Inferior parietal cortex (tissue), 1 donor: ENCODE measurements around the gene PLCB1.

Source experiments
- DNase-seq: peaks from one replicate; pipeline ENCODE4 v3.0.0-alpha.2; 2016; ENCODE audit errors: extremely low spot score

Gene PLCB1

DNA sequence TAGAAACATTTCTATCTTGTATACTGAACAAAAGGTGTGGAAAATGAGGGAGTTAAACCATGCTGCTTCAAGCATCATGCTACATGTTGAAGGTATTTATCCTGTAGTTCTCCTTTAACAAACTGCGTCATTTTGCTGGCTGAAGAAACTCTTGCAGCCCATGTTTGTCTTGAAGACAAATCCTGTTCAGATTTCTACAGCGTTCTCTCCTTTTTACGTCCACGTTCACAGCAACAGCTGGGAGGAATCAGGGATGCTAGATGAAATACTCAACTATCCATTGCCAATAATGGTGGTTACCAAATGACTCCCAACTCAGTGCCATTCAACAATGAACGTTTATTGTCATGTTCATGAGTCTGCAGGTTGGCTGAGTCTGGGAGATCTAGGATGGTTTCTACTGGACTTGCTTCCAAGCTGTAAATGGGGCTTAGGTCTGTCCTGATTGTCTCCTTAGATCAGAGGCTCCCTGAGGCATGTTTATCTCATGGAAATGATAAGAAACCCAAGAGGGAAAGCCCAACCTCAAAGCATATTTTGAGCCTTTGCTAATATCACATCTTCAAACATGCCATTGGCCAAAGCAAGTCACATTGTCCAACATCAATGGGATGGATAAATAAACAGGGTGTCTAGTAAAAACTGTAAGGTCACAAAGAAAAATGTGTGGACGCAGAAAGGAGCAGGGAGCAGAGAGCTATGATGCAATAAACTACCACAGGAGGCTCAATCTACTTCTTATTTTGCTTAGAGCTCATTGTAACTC is 2.7 kb upstream of the PLCB1 start:
- no peak for DNase-seq

DNA sequence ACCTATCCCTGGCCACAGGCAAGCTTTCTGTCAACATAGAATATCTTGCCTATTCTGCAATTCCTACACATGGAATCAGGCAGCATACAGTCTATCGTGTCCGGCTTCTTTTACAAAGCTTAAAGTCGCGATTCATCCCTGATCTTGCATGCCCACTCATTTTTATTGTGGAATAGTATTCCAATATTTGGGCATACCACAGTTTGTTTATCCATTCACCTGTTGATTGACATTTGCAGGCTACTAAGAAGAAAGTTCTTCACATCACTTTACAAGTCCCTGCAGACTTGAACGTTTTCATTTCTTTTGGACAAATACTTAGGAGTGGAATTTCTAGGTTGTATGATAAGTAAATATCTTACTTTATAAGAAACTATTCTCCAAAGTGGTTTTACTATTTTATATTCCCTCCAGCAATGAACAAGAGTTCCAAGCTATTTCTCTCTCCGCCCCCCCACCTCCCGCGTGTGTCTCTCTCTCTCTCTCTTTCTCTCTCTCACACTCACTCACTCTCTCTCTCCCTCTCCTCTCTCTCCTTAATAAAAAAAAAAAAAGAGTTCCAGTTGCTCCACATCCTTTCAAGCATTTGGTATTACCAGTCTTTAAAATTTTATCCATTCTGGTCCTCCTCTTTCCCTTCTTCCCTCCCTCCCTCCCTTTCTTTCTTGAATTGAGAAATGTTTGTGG is 1.1 kb upstream of the PLCB1 start:
- no peak for DNase-seq

DNA sequence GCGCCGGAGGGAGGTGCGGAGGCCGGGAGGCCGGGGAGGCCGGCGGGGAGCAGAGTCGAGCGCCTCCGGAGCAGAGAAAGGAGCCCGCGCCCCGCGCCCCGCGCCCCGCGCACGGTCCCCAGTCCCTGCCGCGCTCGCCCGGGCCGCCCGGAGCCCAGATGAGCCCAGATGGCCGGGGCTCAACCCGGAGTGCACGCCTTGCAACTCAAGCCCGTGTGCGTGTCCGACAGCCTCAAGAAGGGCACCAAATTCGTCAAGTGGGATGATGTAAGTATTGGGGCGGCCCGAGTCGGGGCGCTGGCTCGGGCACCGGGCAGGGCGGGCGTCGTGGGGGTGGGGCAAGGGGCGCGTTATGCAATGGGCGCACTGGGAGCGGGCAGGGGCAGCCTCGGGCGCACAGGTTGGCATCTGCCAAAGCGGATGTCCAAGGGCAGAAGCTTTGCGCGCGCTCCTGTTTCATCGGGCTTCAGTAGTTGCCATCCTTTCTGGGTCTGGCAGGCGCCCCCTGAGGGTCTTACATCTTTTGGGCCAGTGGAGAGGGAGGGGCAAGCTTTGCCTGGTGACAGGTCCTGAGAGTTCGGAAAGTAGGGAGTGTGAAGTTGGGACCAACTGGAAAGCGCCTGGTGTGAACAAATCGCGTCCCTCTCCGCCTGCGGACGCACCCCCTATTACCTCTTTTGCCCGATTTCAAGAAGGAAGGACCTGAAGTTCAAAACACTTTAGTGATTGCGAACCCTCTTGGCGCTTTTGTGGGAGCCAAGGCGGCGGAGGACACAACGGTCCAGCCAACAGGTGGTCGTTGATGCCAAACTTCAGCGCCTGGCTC is 631 bp downstream of the PLCB1 start:
- DNase-seq = no peak

DNA sequence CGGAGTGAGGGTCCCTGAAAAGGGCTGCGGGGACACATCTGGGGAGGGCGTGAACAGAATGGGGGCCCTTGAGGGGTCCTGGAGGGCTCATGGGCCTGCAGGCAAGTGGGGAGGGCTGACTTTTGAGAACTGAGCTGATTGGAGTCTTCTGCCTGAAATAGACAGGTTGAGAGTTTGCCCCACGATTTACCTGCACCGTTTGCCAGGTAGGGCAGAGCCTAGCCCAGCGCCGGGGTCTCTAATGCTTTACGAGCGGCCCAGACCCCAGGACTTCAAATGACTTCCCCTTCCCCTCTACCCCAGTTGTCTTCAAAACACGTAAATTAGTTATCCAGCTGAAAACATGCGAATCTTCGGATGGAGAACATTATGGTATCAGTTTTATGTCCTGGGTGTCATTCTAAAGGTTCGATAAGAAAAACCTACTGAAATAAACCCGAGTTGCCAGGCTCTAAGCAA is 1.3 kb downstream of the PLCB1 start:
- DNase-seq = no peak

DNA sequence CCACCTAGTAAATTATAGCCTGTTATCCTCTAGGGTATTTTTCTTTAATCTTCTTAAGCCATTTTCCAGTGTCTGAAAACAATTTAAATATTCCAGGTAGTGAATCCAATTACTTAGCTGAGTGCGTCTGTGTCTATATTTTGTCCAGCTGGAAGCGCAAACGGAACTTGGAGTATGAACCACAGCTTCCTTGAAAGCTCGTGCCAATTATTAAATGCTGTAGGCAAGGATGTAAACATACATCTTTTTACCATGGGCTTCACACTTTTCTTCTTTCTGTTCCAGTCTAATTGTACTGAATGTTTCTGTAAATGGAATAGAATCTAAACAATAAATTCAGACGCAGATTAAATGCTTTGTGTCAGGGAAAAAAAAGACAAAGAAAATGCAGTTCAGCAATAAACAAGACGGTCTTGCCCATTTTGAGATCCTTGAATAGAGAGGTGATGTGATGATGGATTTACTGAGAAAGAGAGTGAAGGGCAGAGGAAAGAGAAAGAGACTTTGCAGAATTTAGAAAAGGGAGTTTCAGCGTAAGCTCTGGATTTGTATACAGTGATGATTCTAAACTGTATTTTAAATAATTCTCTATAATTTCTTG is 1.9 kb downstream of the PLCB1 start:
- no peak for DNase-seq

DNA sequence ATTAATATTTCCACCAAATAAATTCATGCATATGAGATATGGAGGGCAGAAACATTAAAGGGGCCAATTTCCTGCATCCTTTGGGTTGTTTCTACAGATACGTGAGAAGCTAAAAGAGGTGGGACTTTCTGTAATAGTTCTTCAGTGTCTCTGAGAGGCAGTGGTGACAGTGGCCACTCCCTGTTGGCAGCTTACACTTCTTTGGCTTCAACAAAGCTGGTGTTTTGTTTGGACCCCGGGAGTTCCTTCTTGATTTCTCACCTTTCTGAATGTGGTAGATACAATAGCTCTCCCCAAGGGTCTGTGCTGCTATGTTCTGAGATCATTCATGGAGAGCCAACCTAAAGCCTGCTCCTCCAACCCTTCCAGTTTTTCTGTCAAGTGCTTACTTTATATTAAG is 7.8 kb downstream of the PLCB1 start:
- DNase-seq = no peak

DNA sequence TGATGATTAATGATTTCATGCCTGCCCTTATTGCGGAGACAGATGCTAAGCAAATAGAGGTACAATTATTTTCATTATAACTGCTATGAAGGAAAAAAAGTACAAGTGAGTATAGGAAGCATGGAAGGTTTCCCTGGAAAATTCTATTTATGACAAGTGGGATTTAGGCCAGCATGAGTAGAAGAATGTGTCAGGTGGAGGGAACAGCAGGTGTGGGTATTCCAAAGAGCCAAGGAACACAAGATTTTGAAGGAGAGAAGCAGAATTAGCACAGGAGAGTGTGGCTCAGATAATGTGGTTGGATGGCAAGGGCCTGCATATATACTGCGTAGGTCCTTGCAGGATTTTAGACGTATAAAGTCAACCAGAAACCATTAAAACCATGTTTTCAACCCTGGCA is 11.4 kb downstream of the PLCB1 start:
- no peak for DNase-seq

DNA sequence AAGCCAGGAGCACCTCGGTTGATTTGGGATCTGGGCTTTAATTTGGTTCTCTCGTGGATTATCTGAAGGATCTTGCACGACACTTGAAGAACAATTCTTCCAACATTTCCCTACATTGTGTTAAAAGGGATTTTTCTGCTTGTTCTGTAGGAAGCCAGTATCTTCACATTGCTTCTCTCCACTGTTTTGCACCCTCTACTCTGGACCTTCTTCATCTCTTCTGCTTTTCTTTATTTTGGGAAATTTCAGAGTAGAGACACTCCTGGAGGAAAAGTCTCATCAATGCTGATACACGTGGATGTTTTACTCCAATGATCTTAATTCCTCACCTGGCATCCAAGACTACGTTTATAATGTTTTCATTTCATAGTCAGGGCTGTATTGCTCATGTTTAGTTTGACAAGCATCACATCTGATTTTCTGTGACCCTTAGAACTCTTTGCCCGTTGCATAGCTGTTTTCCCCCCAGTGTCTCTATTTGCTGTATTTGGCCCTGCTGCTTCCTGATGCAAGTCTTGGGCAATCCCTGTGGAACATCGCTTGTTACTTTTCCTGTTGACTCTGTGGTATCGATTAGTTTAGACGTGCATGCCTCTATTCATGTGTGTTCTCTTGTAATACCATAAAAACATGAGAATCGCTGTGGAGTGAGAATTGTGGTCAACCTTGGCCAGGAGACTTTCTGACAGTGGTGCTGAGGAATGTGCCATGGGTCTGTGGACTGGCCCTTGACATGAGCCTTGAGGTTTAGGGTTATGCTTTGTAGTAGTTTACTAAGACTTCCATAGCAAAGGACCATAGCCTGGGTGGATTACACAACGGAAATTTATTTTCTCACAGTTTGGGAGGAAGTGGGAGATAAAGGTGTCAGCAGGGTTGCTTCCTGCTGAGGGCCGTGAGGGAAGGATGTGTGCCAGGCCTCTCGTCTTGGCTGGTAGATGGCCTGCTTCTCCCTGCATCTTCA is 12.5 kb downstream of the PLCB1 start:
- DNase-seq = no peak

DNA sequence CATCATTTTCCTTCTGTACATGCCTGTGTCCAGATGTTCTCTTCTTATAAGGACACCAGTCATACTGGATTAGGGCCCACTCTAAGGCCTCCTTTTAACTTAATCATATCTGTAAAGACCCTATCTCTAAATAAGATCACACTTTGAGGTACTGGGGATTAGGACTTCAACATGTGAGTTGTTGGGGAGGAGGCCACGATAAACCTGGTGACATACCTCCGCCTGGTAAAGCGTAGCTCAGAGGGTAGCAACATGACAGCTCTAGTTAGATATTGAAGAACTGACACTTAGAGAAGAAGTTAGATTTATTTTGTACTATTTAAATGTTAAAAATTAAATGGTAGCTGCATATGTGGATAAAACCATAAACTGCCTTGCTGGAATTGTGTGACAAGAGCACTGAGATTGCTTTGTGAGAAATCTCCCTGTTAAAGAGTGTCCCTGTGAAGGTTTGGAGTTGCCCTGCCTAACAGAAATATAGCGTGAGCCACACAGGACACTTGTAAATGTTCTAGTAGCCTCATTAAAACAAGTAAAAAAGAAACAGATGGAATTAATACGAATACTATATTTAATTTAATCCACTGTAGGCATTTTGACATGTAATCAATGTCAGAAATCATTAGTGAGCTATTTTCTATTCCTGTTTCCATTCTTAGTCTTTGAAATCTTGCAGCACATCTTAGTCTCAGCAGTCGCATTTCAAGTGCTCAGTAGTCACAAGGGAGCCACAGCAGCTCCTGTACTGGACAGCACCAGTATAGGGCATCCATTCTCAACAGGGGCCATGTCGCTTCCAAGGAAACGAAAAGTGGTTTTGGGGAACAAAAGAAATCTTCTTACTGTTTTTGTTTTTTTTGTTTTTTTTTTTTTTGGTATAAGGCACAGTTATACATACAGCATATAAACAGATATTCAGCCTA is 13.4 kb downstream of the PLCB1 start:
- no peak for DNase-seq

DNA sequence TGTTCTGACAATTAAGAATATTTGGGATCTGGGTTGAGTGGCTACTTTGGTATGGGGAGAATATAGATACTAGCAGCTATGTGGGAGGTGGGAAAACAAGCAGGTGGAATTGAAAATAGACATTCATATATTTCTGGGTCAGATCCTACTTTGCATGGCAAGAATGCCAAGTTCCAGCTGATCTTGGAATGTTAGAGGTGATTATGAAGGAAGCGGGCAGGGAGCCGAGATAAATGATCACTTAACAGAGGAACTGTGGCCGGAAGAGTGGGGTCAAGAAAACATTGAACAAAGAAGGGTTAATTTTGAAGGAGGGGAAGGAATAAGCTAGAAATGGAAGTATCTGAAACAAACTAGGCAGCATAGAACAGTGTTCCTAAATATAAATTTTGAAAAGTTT is 15.4 kb downstream of the PLCB1 start:
- DNase-seq = no peak

DNA sequence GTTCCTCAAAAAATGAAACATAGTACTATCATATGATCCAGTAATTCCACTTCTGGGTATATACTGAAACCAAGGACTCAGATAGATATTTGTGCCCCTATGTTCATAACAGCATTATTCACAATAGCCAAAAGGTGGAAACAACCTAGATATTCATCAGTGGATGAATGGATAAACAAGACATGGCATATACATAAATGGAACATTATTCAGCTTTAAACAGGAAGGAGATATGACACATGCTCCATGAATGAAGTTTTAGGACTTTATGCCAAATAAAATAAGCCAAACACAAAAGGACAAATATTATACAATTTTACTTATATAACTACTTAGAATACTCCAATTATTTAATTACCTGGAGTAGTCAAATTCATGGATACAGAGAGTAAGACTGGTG is 16.4 kb downstream of the PLCB1 start:
- no peak for DNase-seq

DNA sequence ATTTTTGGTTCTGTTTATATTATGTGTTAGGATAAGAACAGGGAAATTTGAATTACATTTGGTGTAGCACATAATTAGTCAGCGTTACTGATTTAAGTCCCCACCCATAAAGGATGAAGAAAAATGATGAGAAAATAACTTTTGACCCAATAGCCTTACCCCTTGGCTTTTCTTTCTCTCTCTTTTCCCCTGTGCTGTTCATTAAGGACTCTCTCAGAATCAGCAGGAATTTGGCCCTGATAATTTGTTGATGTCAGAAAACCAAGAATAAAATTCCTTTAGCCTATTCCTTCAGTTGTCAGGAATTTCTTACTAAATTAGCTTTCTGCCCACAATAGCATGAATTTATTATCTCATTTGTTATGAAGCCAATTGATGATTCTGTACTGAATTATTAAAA is 18.5 kb downstream of the PLCB1 start:
- no peak for DNase-seq

DNA sequence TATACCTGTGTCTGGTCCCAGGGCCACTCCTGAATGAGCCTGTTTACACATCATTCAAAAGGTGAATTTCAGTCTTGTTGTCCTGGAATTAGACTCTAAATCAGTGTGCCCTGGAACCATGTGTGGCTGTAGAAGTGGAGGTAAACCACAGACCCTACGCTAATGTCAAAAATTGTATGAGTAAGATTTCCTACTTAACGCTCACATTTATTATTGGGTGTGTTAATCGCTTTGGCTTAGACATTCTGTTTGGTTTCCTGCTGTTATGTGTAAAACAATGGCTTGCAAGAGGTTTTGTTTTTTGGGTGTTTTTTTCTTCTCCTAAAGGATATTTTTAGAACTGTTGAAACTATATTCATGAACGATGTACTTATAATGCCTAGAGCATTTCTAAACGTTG is 19.3 kb downstream of the PLCB1 start:
- no peak for DNase-seq

DNA sequence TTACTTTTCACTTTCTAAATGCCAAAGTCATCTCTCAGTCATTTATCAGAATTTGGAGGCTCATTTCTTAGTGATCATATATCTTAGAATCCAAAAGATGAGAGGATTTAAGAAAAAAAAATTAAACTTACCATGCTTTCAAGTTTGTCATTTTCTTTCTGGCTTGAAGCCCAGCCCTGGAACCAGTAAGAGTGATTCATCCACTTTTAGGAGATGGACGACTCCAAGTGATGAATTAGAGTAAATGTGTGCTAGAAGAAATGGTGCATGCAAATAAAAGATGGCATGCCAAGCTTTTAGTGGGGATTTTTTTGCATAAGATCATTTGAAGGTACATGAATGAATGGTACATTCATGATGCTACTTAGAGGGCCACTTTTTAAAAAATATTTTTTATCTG is 20.1 kb downstream of the PLCB1 start:
- DNase-seq = peak; percentile 65

DNA sequence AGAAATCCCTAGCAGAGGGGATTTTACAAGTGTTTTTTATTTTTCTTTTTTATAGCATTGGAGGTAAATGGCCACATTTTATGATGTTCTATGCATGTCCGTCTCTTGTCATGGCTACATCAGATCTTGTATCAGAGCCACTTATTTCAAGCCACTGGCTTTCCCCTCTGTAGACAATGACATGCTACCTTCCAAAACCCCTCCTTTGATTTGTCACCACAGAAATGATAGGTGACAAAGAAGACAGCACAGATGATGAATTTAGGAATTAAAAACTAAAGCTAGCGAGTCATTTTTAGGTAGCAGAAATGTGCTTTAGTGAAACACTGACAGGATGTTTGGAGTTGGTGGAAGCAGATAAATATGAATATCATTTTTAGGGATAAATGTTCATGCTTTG is 20.8 kb downstream of the PLCB1 start:
- DNase-seq = no peak

DNA sequence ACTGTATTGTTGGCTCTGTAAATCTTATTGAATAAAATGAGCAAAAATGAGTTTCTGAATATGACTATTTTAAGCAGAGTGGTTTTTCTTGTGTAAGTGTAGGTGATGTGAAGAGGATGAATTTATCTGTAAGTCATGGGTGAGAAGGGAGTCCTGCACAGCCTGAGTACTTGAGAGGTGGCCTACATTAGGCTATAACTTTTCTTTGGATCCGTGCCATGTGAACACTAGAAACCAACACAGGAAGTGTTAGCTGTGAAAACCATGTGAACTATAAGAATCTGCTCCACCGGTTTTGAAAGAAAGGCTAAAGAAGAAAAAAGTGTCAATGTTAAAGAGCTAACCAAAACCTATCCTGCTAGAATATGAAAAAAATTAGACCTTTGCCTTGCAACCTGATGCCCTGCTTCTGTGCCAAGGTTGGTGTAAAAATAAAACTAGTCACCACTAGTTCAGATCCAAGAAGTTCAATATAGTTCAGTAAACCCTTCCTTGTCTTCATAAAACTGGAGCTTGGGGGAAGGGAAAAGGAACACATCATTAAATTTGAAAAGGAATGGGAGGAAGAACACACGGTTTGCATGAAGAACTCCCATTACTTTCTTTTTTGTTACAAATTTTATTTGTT is 21.3 kb downstream of the PLCB1 start:
- no peak for DNase-seq

DNA sequence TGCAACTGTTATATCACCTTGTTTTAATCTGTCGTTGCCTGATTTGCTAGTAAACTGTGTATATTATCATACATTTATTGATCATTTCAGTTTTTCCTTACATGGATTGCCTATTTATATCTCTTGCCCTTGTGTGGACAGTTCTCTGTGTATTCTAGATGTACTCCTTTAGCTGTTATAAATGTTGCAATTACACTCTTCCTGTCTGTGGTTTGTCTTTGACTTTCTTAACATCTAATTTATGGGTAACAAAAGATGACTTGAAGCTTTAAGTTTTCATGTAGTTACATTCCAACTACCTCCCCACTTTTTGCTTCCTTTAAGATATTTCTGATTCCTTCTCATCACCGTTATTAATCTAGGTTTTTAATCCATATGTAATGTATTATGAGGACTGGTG is 22.6 kb downstream of the PLCB1 start:
- no peak for DNase-seq

DNA sequence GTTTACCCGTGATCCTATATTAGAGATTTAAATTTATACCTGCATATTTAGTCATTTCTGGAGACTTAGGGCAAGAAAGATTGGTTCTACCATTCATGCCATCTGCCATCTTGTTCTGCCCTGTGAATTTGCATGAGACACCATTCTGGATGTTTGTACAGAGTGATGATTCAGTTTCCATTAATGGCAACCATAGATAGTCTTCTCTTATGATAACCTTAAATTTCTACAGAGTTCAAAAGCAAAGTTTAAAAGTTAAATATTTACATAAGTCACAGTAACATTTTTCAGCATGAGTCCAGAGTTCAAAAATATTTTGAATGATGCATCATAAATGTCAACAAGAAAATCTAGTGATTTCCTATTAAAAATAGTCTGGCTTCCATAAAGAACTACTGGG is 23.2 kb downstream of the PLCB1 start:
- no peak for DNase-seq

DNA sequence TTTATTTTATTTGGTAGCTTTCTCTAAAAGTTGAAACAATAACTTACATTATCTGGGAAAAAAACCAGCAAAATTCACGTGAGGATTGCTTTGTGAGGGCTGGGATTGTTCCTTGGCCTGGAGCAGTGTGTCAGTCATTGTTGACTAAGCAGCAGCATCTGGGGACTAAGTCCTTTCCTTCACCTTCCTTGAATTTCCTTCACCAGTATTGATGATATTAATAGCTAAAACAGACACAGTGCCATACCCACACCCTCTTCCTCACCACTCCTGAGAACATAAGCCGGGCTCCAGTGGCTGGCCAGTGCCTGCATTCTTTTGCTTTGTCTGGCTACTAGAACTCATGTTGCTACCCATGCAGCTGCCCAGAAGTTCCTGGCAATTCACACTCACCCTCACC is 23.7 kb downstream of the PLCB1 start:
- no peak for DNase-seq
